AG09309 (cell line): ENCODE data around the gene SSNA1.

ENCODE experiments used
- DNase-seq: peaks from one replicate; pipeline ENCODE4 v3.0.0-alpha.2; 2010; ENCODE audit warnings: low read depth
- H3K4me3 ChIP-seq: 2 replicates; pipeline ENCODE4 v1.5.1; 2011; ENCODE audit warnings: mild to moderate bottlenecking, low read depth, low read length, moderate library complexity; ENCODE audit not compliant: control insufficient read depth
- CTCF ChIP-seq: IDR thresholded peaks from 2 replicates; pipeline ENCODE4 v1.5.1; 2011; ENCODE audit warnings: mild to moderate bottlenecking, low read depth, low read length, inconsistent platforms; ENCODE audit not compliant: insufficient read depth, control insufficient read depth; ENCODE audit errors: missing control alignments

The SSNA1 gene

GRCh38 chr9:137217276-137218211, 29.1 kb downstream of the SSNA1 start:
- no peak for TF ChIP-seq CTCF
- no peak overlapping the region for H3K4me3 ChIP-seq
- no peak for DNase-seq

- TF ChIP-seq CTCF = no peak
- no peak overlapping the region for H3K4me3 ChIP-seq
- DNase-seq = no peak
Observed at GRCh38 chr9:137218212-137218753, 29.8 kb downstream of the SSNA1 start.

GRCh38 chr9:137218754-137219271, 30.3 kb downstream of the SSNA1 start:
- no peak for DNase-seq
- H3K4me3 ChIP-seq = no peak overlapping the region
- no peak for TF ChIP-seq CTCF

- no peak for DNase-seq
- TF ChIP-seq CTCF = no peak
- no peak overlapping the region for H3K4me3 ChIP-seq
Observed at GRCh38 chr9:137219757-137220316, 31.4 kb downstream of the SSNA1 start.

- no peak for TF ChIP-seq CTCF
- no peak overlapping the region for H3K4me3 ChIP-seq
- no peak for DNase-seq
Observed at GRCh38 chr9:137220317-137221094, 32.0 kb downstream of the SSNA1 start.

- DNase-seq = no peak
- no peak overlapping the region for H3K4me3 ChIP-seq
- TF ChIP-seq CTCF = no peak
Observed at GRCh38 chr9:137221095-137221505, 32.6 kb downstream of the SSNA1 start.
